Measurements from ENCODE around the gene CFAP157. TPM values are rescaled to one million over a fixed set of nuclear protein-coding genes. Genes with fewer than 3 reads are reported as not detected.

Gene CFAP157
- total RNA-seq, 2 experiments from 2014 or later: 0.11 TPM; not detected in 1

DNA sequence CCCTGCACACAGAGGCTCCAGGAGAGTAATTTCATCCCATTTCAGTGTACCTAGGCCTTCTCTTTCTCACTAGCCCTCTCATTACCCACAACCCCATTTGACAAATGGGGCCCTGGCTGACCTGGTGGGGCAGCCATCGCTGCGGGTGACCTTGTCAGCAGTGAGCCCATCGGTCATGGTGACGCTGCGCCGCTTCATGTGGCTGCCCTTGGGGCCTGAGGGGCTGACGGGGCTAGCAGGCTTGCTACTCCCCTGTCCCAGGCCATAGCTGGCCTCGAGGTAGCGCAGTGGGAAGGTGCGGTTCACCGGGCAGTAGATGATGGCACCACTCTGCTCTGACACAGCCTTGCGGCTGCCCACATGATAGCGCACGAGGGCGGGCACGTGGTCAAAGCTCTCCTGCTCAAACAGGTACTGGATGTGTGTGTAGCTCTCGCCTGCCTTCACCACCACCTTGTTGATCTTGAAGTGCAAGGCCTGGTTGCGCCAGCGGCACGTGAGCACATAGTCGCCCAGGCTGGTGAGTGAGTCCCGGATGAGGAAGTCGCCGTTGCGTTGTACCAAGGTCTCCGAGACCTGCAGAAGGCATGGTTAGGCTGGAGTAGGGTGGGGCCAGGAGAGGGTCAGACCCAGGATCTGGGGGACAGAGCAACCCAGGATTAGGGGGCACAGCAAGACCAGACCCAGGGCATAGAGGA, 42.5 kb downstream of the CFAP157 start:
- ChIA-PET POLR2A (interaction anchor here (1.0 kb wide), 1 partner anchor 34 kb away, joined by 3 read pairs; the partner anchor contains the start of genes PTRH1 and TTC16), CTCF (no interaction called here)
- intact Hi-C loops (cut with micrococcal nuclease): no loop called here
- ATAC-seq (no peak), DNase-seq (no peak)
- H3K27ac Mint-ChIP-seq: no peak overlapping the region
- H3K9me3 Mint-ChIP-seq: no peaks in the 10 kb centered on the region
- peaks cover 13% of the 10 kb centered on the region for H3K4me1 Mint-ChIP-seq (ENCODE audit: low read depth)
- H3K27me3 Mint-ChIP-seq: no peaks in the 10 kb centered on the region
- H3K36me3 Mint-ChIP-seq (ENCODE audit: low read depth): peaks cover 19% of the 10 kb centered on the region
- H3K4me3 Mint-ChIP-seq: no peak overlapping the region
- TF ChIP-seq, protein P1, sequence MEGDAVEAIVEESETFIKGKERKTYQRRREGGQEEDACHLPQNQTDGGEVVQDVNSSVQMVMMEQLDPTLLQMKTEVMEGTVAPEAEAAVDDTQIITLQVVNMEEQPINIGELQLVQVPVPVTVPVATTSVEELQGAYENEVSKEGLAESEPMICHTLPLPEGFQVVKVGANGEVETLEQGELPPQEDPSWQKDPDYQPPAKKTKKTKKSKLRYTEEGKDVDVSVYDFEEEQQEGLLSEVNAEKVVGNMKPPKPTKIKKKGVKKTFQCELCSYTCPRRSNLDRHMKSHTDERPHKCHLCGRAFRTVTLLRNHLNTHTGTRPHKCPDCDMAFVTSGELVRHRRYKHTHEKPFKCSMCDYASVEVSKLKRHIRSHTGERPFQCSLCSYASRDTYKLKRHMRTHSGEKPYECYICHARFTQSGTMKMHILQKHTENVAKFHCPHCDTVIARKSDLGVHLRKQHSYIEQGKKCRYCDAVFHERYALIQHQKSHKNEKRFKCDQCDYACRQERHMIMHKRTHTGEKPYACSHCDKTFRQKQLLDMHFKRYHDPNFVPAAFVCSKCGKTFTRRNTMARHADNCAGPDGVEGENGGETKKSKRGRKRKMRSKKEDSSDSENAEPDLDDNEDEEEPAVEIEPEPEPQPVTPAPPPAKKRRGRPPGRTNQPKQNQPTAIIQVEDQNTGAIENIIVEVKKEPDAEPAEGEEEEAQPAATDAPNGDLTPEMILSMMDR (IDR thresholded peaks at IDR 0.05): no peak

DNA sequence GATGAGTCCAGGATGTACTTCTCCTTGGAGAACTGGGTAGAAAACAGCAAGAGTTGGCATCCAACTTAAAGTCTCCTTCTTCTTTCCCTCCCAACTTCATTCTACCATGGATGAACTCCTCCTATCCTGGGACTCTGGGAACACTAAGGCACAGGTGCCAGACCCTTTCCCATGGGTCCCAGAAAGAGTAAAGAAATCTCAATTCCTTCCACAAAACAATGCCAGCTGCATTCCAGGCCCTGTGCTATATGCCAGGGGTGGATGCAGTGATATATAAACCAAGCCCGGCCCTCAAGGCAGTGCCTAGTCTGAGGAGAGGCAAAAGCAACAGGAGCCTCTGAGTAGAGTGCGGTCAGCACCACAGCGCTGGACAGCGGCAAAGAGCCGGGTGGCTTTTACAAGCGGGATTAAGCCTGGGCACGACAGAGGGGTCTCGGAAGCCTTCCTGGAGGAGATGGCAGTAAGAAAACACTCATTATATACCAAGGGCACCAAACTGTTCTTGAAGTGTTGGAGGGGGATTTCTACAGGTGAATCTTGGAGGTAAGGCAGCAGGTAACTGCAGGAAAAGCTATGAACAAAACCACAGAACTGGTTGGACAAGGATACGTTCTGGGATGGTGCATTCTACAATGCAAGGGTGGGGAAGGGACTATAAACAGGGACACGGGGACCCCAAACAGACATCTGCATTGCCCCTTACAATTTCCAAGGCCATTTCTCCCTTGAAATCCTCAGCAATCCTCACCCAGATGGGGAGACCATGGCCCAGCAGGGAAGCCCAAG, 44.7 kb downstream of the CFAP157 start:
- ChIA-PET POLR2A (no interaction called here), CTCF (interaction anchor here (1.0 kb wide), 1 partner anchor 17 kb away, joined by 3 read pairs; the partner anchor contains the start of gene TOR2A)
- H3K4me3 Mint-ChIP-seq: no peak overlapping the region
- peaks cover 11% of the 10 kb centered on the region for H3K4me1 Mint-ChIP-seq (ENCODE audit: low read depth)
- peaks cover 14% of the 10 kb centered on the region for H3K36me3 Mint-ChIP-seq (ENCODE audit: low read depth)
- TF ChIP-seq, protein P1 (IDR thresholded peaks at IDR 0.05): no peak
- H3K27ac Mint-ChIP-seq: no peak overlapping the region
- ATAC-seq: no peak
- H3K27me3 Mint-ChIP-seq: no peaks in the 10 kb centered on the region
- intact Hi-C loops (cut with micrococcal nuclease): no loop called here
- no peaks in the 10 kb centered on the region for H3K9me3 Mint-ChIP-seq
- DNase-seq: peak; percentile 33

DNA sequence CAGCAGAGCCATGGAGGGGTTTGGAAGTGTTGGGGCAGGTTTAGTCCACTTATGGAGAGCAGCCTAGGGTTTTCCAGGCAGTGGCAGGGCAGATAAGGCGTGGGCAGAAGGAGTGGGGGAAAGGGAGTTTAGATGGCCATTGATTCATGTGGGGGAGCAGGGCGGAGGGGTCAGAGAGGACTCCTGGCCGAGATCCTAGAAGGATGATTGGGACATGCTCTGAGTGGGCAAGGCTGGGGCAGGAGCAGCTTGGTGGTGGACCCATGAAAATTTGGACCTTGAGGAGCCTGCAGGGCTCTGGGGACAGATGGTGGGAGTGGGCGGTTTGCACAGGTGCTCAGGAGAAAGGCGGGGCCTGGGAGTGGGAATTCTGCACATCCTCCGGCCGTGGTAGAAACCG, 46.4 kb downstream of the CFAP157 start:
- Mint-ChIP-seq H3K9me3 (no peaks in the 10 kb centered on the region), H3K27ac (no peak overlapping the region), H3K4me1 (ENCODE audit: low read depth) (no peaks in the 10 kb centered on the region), H3K4me3 (no peak overlapping the region), H3K36me3 (ENCODE audit: low read depth) (peaks cover 11% of the 10 kb centered on the region), H3K27me3 (no peaks in the 10 kb centered on the region)
- CTCF ChIA-PET: no interaction called here
- DNase-seq (no peak), ATAC-seq (no peak)
- TF ChIP-seq, protein P1 (IDR thresholded peaks at IDR 0.05): no peak
- POLR2A ChIA-PET: interaction anchor here (1.2 kb wide), 1 partner anchor 13 kb away, joined by 3 read pairs; no protein-coding TSS in a partner anchor
- intact Hi-C loops (cut with micrococcal nuclease): no loop called here

DNA sequence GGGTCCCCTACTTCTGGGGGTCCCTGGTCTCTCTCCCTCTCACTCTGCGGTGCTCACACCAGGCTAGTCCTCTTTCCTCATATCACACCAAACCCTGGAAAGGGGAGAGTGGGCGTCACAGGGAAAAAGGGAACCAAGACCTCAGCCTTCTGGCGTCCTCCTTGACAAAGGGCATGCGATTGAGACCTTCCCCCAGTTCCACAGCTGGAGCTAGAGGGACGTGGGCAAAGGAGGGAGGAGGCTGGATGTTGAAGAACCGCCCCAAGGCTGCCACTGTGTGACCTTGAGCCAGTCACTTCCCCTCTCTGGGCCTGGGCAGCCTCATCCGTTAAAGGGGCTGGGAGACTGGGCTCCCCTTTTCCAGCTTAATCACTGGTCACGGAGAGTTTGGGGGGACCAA, 46.8 kb downstream of the CFAP157 start:
- H3K36me3 Mint-ChIP-seq (ENCODE audit: low read depth): peaks cover 12% of the 10 kb centered on the region
- H3K4me1 Mint-ChIP-seq (ENCODE audit: low read depth): peaks cover 3% of the 10 kb centered on the region
- intact Hi-C loops (cut with micrococcal nuclease): no loop called here
- ATAC-seq (no peak), DNase-seq (no peak)
- H3K9me3 Mint-ChIP-seq: no peaks in the 10 kb centered on the region
- no peaks in the 10 kb centered on the region for H3K27me3 Mint-ChIP-seq
- no peak overlapping the region for H3K4me3 Mint-ChIP-seq
- POLR2A ChIA-PET: interaction anchor here (1.2 kb wide), 1 partner anchor 12 kb away, joined by 3 read pairs; no protein-coding TSS in a partner anchor
- H3K27ac Mint-ChIP-seq: no peak overlapping the region
- TF ChIP-seq, protein P1 (IDR thresholded peaks at IDR 0.05): no peak
- CTCF ChIA-PET: no interaction called here
